ENCODE measurements around the gene TPRA1.

DNA sequence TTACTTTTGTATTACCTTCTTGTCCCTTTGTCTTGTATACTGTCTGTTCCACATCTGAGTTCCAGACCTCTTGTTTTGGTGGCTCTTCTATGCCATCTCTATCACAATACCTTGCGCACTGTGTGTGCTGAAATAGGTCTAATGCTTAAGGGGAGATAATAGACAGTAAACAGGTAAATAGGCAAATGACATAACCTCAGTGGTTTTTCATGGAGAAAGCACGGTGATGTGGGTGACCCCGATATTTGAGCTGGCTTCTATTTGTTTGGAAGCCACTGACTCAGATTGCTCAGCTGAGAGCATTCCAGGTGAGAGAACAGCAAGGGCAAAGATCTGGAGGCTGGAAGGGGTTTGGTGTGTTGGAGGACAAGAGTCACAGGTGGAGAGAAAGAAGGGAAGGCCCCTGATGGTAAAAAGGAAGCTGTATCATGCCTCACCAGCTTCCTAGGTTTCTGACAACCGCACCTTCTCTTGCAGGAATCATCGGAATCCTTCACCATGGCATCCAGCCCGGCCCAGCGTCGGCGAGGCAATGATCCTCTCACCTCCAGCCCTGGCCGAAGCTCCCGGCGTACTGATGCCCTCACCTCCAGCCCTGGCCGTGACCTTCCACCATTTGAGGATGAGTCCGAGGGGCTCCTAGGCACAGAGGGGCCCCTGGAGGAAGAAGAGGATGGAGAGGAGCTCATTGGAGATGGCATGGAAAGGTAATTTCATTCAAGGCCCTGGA, 8.5 kb upstream of the TPRA1 start:
- TF ChIP-seq, protein P1, sequence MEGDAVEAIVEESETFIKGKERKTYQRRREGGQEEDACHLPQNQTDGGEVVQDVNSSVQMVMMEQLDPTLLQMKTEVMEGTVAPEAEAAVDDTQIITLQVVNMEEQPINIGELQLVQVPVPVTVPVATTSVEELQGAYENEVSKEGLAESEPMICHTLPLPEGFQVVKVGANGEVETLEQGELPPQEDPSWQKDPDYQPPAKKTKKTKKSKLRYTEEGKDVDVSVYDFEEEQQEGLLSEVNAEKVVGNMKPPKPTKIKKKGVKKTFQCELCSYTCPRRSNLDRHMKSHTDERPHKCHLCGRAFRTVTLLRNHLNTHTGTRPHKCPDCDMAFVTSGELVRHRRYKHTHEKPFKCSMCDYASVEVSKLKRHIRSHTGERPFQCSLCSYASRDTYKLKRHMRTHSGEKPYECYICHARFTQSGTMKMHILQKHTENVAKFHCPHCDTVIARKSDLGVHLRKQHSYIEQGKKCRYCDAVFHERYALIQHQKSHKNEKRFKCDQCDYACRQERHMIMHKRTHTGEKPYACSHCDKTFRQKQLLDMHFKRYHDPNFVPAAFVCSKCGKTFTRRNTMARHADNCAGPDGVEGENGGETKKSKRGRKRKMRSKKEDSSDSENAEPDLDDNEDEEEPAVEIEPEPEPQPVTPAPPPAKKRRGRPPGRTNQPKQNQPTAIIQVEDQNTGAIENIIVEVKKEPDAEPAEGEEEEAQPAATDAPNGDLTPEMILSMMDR (IDR thresholded peaks at IDR 0.05 in 8 of 11, conservative IDR thresholded peaks at IDR 0.05 in 3 of 11) = no peak
- TF ChIP-seq POLR2AphosphoS5 (IDR thresholded peaks at IDR 0.05) (no peak), POLR2A (IDR thresholded peaks at IDR 0.05) (no peak)
